GM18870 (cell line): ENCODE results near the gene IGSF6.
A peak's percentile ranks its signal among the peaks of the same experiment; 100 is the strongest.

ENCODE experiments used
- ATAC-seq: cut with Tn5 transposase; IDR thresholded peaks from one replicate; pipeline ENCODE4 v1.9.1; 2021; ENCODE audit warnings: moderate library complexity; ENCODE audit not compliant: unreplicated experiment

Gene IGSF6

GRCh38 chr16:21603928-21604327 is 48.5 kb downstream of the IGSF6 start:
- no peak for ATAC-seq

- no peak for ATAC-seq
These were observed 49.6 kb downstream of the IGSF6 start for GRCh38 chr16:21602785-21603184.

GRCh38 chr16:21600031-21600773 is 52.2 kb downstream of the IGSF6 start:
- peak; percentile 15 for ATAC-seq

- peak; percentile 74 for ATAC-seq
These were observed 53.0 kb downstream of the IGSF6 start, which contains the start of gene METTL9 for GRCh38 chr16:21599122-21600030. METTL9 (plus strand) TSS chr16:21599577; CDS start chr16:21599734, 157 bp downstream.

GRCh38 chr16:21598701-21599121 is 53.7 kb downstream of the IGSF6 start:
- ATAC-seq, result no peak

- ATAC-seq, result no peak
These were observed 54.2 kb downstream of the IGSF6 start for GRCh38 chr16:21598206-21598605.

GRCh38 chr16:21597561-21598030 is 54.8 kb downstream of the IGSF6 start:
- no peak for ATAC-seq

- ATAC-seq, result no peak
These were observed 58.7 kb downstream of the IGSF6 start for GRCh38 chr16:21593530-21594289.

GRCh38 chr16:21592191-21592590 is 60.2 kb downstream of the IGSF6 start:
- ATAC-seq, result no peak

GRCh38 chr16:21590796-21591195 is 61.6 kb downstream of the IGSF6 start:
- no peak for ATAC-seq

- ATAC-seq, result no peak
These were observed 62.1 kb downstream of the IGSF6 start for GRCh38 chr16:21590287-21590686.

- no peak for ATAC-seq
These were observed 62.9 kb downstream of the IGSF6 start for GRCh38 chr16:21589551-21589950.
